Spinal cord (tissue), 10 donors: Measurements from ENCODE around the gene SENP3. TPM values are rescaled to one million over a fixed set of nuclear protein-coding genes. Genes with fewer than 3 reads are reported as not detected.

Experiments
- DNase-seq, 6 donors: peaks; one replicate each; pipeline versions ENCODE4 v3.0.0 to v3.0.0-alpha.2; 2013 to 2015; ENCODE audit warnings: low spot score in 6 of 6, low read depth in 4 of 6
- H3K27ac ChIP-seq: one replicate; pipeline ENCODE4 v1.5.1; 2013; ENCODE audit warnings: low read depth, low read length, control low read depth
- H3K27me3 ChIP-seq: one replicate; pipeline ENCODE4 v1.6.1; 2013; ENCODE audit warnings: low read length; ENCODE audit not compliant: control insufficient read depth, insufficient read depth
- H3K36me3 ChIP-seq: one replicate; pipeline ENCODE4 v1.6.1; 2013; ENCODE audit warnings: low read length; ENCODE audit not compliant: control insufficient read depth, insufficient read depth
- H3K4me1 ChIP-seq: one replicate; pipeline ENCODE4 v1.6.1; 2013; ENCODE audit warnings: low read length; ENCODE audit not compliant: control insufficient read depth, insufficient read depth
- H3K4me3 ChIP-seq: one replicate; pipeline ENCODE4 v1.5.1; 2013; ENCODE audit warnings: low read depth, low read length, control low read depth
- H3K9me3 ChIP-seq: one replicate; pipeline ENCODE4 v1.6.1; 2013; ENCODE audit warnings: low read length; ENCODE audit not compliant: control insufficient read depth, insufficient read depth
- WGBS: methylation state at CpG from one replicate; pipeline ENCODE4 v1.1.5; 2013; ENCODE audit warnings: missing lambda C conversion rate; ENCODE audit not compliant: insufficient coverage; 5-methylcytosine and 5-hydroxymethylcytosine counted together
- polyA plus RNA-seq, 2 donors: library from polyadenylated mRNA; unstranded; fragments of 120-200 nt; gene quantifications; one replicate each; pipeline ENCODE4 v1.2.1, GENCODE V29; 2013; ENCODE audit not compliant: insufficient read length in 2 of 2
- total RNA-seq, 2 donors: library from RNA; depleted of rRNA in 1 of 2; stranded (reverse); fragments of 120-200 nt in 1 of 2; fragments of >200 nt in 1 of 2; gene quantifications; one replicate each; pipeline versions ENCODE4 v1.2.3 to v1.2.4, GENCODE V29; 2013 to 2014
- donor health status: healthy.

Gene SENP3
- total and polyA plus RNA-seq, 4 donors, result 50.1 to 71.5 (median 64.2) TPM

DNA sequence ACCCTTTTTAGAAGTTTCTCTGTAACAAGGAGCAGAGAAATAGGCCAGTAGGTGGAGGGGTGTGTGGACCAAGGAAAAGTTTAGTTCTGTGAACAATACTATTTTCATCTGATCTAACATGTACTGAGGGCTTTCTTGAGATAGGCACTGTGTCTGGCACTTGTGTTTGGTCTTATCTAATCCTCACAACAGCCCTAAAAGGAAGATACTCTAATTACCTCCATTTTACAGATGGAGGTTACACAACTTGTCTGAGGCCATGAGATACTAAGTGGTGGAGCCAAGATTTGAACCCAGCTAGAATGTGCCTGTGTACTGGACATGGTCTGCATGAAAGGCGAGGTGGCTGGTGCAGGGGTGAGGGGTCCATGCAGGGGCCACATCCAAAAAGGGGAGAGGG, 8.4 kb upstream of the SENP3 start:
- H3K36me3 ChIP-seq, result peaks cover 18% of the 10 kb centered on the region
- peaks cover 1% of the 10 kb centered on the region for H3K27me3 ChIP-seq
- peaks cover 28% of the 10 kb centered on the region for H3K4me1 ChIP-seq
- no peak overlapping the region for H3K27ac ChIP-seq
- H3K9me3 ChIP-seq, result no peaks in the 10 kb centered on the region
- WGBS, result no CpG with 5 or more reads among the region's 1 CpG
- no peak for DNase-seq
- no peak overlapping the region for H3K4me3 ChIP-seq

DNA sequence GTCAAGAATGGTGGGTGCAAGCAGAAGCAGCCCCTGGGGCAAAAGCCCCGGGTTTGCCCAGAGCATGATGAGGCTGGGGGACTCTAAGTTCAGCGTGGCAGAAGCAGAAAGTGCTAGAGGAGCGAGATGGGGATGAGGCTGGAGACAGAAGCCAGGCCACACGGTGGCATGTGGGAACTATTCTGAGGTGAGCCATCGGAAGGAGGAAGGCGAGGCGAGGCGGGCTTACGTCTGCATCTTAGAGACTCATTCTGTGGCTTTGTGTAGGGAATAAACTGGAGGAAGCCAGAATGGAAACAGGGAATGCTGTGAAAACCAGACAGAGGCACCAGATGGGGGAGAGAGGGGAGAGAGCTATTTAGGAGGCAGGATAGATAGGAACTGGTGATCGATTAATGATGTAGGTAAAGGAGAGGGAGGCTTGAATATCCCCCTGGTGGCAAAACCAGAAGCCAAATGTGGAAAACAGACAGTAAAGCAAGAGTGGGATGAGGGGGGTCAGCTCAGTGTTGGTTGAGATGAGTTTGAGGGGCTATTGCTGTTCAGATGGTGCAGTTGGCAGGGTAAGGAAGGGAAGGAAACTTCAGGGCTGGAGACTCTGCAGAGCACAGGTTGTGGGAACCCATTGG, 6.3 kb upstream of the SENP3 start:
- Histone ChIP-seq H3K36me3 (peaks cover 18% of the 10 kb centered on the region), H3K27me3 (no peaks in the 10 kb centered on the region), H3K4me1 (peaks cover 36% of the 10 kb centered on the region), H3K27ac (no peak overlapping the region), H3K4me3 (no peak overlapping the region), H3K9me3 (no peaks in the 10 kb centered on the region)
- no peak for DNase-seq
- 53% methylated on average over 10 of the region's 10 CpGs for WGBS

DNA sequence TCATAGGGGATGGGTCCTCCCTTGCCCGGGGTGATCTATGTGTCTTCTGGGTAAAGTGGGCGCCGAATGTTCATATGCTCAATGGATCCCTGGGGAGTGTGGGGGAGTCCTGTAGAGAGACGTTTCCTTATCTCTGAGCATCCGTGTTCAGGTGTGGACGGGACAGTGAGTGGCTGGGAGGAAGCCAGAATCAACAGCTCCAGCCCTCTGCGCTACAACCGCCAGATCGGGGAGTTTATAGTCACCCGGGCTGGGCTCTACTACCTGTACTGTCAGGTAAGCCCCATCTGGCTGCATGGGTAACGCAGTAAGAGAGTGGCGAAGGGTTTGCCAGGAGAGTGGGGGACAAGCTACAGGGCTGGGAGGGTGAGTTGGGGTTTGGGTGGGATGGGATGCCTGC, 5.1 kb upstream of the SENP3 start:
- 89% methylated on average over 11 of the region's 12 CpGs for WGBS
- Histone ChIP-seq H3K27ac (peak overlapping the region; percentile 96), H3K9me3 (no peaks in the 10 kb centered on the region), H3K27me3 (no peaks in the 10 kb centered on the region), H3K4me3 (no peak overlapping the region), H3K36me3 (peaks cover 13% of the 10 kb centered on the region), H3K4me1 (peaks cover 47% of the 10 kb centered on the region)
- DNase-seq, result no peak

DNA sequence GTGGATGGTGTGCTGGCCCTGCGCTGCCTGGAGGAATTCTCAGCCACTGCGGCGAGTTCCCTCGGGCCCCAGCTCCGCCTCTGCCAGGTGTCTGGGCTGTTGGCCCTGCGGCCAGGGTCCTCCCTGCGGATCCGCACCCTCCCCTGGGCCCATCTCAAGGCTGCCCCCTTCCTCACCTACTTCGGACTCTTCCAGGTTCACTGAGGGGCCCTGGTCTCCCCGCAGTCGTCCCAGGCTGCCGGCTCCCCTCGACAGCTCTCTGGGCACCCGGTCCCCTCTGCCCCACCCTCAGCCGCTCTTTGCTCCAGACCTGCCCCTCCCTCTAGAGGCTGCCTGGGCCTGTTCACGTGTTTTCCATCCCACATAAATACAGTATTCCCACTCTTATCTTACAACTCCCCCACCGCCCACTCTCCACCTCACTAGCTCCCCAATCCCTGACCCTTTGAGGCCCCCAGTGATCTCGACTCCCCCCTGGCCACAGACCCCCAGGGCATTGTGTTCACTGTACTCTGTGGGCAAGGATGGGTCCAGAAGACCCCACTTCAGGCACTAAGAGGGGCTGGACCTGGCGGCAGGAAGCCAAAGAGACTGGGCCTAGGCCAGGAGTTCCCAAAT, 4.5 kb upstream of the SENP3 start:
- 56% methylated on average over 18 of the region's 19 CpGs for WGBS
- Histone ChIP-seq H3K36me3 (peaks cover 13% of the 10 kb centered on the region), H3K9me3 (no peaks in the 10 kb centered on the region), H3K27ac (peak overlapping the region; percentile 96), H3K4me1 (peaks cover 49% of the 10 kb centered on the region), H3K27me3 (no peaks in the 10 kb centered on the region), H3K4me3 (no peak overlapping the region)
- no peak for DNase-seq

DNA sequence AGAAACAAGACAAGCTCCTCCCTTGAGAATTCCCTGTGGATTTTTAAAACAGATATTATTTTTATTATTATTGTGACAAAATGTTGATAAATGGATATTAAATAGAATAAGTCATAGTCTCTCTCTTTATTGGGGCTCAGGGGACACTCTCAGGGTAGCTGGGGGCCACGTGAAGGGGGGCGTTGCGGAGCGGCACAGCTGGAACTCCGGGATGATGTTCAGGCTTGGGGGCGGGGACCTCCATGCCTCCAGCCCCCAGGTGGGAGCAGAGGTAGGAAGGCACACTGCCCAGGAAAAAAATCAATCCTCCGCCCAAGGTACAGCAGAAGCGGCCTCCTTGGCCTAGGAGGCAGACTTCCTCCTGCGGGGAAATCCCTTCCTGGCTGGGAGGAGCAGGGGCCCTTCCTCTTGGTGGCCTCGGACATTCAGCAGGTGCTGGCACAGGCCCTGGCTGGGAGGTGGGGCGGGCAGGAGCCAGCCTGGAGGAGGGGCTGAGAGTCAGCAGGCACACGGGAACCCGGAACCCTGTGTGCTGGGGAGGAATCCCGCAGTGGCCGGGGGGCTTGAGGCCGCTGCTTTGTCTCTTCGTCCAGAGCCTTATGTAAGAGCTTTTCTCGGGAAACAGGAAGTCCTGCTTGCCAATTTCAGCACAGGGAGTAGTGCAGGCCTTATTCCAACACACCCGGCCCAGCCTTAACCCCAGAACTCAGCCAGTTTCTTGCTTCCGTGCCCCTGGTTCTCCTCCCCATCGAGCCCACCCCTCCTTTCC, 3.8 kb upstream of the SENP3 start:
- Histone ChIP-seq H3K27me3 (no peaks in the 10 kb centered on the region), H3K4me3 (peak overlapping the region; percentile 4), H3K4me1 (peaks cover 56% of the 10 kb centered on the region), H3K27ac (peak overlapping the region; percentile 96), H3K36me3 (peaks cover 14% of the 10 kb centered on the region), H3K9me3 (no peaks in the 10 kb centered on the region)
- DNase-seq, result peak in 2 of 6 donors; percentile 20 to 85
- 27% methylated on average over 21 of the region's 21 CpGs for WGBS

DNA sequence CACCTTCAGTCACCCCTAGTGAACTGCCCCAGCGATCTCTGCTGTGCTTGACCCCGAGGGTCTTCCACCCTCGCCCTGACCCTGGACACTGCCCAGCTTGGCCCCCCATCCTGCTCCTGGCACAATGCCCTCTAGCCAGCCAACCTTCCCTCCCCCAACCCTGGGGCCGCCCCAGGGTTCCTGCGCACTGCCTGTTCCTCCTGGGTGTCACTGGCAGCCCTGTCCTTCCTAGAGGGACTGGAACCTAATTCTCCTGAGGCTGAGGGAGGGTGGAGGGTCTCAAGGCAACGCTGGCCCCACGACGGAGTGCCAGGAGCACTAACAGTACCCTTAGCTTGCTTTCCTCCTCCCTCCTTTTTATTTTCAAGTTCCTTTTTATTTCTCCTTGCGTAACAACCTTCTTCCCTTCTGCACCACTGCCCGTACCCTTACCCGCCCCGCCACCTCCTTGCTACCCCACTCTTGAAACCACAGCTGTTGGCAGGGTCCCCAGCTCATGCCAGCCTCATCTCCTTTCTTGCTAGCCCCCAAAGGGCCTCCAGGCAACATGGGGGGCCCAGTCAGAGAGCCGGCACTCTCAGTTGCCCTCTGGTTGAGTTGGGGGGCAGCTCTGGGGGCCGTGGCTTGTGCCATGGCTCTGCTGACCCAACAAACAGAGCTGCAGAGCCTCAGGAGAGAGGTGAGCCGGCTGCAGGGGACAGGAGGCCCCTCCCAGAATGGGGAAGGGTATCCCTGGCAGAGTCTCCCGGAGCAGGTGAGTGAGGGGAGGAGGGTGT, 3.0 kb upstream of the SENP3 start, which contains the start of gene TNFSF13:
TNFSF13 (plus strand) TSS at position 207 of the 776 bp plus-strand sequence; CDS start at position 497, 290 bp downstream.
- WGBS, result 69% methylated on average over 11 of the region's 16 CpGs
- DNase-seq, result no peak
- H3K4me3 ChIP-seq, result peak within 1 kb of the TSS; percentile 4

DNA sequence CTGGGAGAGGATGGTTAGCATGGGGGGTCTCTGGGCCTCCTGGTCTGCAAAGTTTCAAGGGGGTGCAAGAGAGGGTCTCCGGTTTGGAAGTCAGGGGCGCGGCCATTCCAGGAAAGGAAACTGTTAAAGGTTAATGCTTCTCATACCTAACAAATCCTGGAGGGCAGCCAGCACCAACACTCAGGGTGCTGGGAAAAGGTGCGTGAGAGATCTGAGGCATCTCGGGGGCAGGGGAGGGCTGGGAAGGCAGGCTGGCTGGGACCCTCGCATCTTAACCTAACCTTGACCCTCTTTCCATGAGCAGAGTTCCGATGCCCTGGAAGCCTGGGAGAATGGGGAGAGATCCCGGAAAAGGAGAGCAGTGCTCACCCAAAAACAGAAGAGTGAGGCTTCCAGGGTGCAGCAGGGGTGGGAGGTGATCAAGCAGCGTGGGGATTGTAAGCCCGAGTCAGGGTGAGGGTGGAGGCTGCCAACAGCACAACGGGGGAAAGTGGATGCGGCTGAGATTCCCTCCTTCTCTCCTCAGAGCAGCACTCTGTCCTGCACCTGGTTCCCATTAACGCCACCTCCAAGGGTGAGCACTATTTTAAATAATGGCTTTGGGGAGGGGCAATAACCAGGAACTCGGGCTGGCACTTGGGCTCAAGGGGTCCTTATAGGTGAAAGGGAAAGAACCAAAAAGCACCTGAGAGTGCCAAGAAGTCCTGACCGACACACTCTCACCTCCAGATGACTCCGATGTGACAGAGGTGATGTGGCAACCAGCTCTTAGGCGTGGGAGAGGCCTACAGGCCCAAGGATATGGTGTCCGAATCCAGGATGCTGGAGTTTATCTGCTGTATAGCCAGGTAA, 2.2 kb upstream of the SENP3 start:
- H3K27me3 ChIP-seq, result no peaks in the 10 kb centered on the region
- peaks cover 65% of the 10 kb centered on the region for H3K4me1 ChIP-seq
- H3K36me3 ChIP-seq, result peaks cover 29% of the 10 kb centered on the region
- no peak overlapping the region for H3K4me3 ChIP-seq
- peak overlapping the region; percentile 96 for H3K27ac ChIP-seq
- WGBS, result 88% methylated on average over 9 of the region's 18 CpGs
- DNase-seq, result no peak
- H3K9me3 ChIP-seq, result no peaks in the 10 kb centered on the region

More for the DNA sequence above, 3.0 kb upstream of the SENP3 start, which contains the start of gene TNFSF13:
- Histone ChIP-seq H3K27ac (peak within 1 kb of the TSS; percentile 96), H3K9me3 (no peaks in the 10 kb centered on the region), H3K27me3 (no peaks in the 10 kb centered on the region), H3K4me1 (peaks cover 63% of the 10 kb centered on the region), H3K36me3 (peaks cover 22% of the 10 kb centered on the region)

DNA sequence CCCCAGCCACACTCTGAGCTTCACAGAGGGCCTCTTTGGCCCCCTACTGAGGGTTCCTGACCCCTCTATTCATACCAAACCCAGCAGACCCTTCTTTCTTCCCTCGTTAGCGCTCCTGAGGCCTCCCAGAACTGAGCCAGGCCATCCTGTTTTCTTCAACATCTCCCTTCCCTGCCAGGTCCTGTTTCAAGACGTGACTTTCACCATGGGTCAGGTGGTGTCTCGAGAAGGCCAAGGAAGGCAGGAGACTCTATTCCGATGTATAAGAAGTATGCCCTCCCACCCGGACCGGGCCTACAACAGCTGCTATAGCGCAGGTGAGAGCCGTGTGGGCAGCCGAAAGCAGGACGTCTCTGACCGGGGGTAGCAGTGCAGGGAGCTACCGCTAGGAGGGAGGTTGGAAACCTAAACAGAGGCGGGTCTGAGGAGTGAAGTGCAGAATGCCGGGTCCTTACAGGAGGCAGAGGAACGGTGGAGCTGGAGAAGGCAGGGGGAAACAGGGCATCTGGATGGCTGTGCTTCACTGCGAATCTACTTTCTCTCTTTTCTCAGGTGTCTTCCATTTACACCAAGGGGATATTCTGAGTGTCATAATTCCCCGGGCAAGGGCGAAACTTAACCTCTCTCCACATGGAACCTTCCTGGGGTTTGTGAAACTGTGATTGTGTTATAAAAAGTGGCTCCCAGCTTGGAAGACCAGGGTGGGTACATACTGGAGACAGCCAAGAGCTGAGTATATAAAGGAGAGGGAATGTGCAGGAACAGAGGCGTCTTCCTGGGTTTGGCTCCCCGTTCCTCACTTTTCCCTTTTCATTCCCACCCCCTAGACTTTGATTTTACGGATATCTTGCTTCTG, 1.3 kb upstream of the SENP3 start:
- Histone ChIP-seq H3K4me1 (peaks cover 65% of the 10 kb centered on the region), H3K4me3 (peak overlapping the region; percentile 85), H3K27ac (peak overlapping the region; percentile 96), H3K9me3 (no peaks in the 10 kb centered on the region), H3K27me3 (no peaks in the 10 kb centered on the region), H3K36me3 (peaks cover 37% of the 10 kb centered on the region)
- WGBS, result 17% methylated on average over 16 of the region's 22 CpGs
- peak in 2 of 6 donors; percentile 73 to 85 for DNase-seq
